GM23248 (cell line): Measurements from ENCODE around the gene CDH13.

Source experiments
- EZH2 ChIP-seq: fragments of 200-600 bp; sonication (generic); IDR thresholded peaks from 2 replicates; pipeline ENCODE4 v1.6.1; 2018; ENCODE audit warnings: antibody characterized with exemption, mild to moderate bottlenecking; ENCODE audit not compliant: insufficient read depth, poor library complexity, severe bottlenecking
- EZH2phosphoT487 ChIP-seq: fragments of 200-600 bp; sonication (generic); IDR thresholded peaks from 2 replicates; pipeline ENCODE4 v1.6.1; 2018; ENCODE audit warnings: antibody characterized with exemption, moderate library complexity, mild to moderate bottlenecking, low read depth; ENCODE audit not compliant: insufficient read depth

- TF ChIP-seq EZH2 = no peak
- no peak for TF ChIP-seq EZH2phosphoT487
Observed at GRCh38 chr16:82884320-82884898, 257.6 kb downstream of the CDH13 start.
